Endodermal cell (in vitro differentiated cells): ENCODE measurements around the gene ITPKA. TPM values are rescaled to one million over a fixed set of nuclear protein-coding genes. Genes with fewer than 3 reads are reported as not detected.

ENCODE experiments used
- DNase-seq: peaks from one replicate; pipeline ENCODE4 v3.0.0-alpha.2; 2017
- H3K27ac ChIP-seq: 2 replicates; pipeline ENCODE4 v1.5.1; 2013; ENCODE audit warnings: mild to moderate bottlenecking, low read depth, low read length, moderate library complexity
- H3K27me3 ChIP-seq: 2 replicates; pipeline ENCODE4 v1.6.1; 2013; ENCODE audit warnings: mild to moderate bottlenecking, low read length, moderate library complexity; ENCODE audit not compliant: insufficient read depth, control insufficient read depth, poor library complexity, severe bottlenecking
- H3K36me3 ChIP-seq: 2 replicates; pipeline ENCODE4 v1.7.0; 2013; ENCODE audit warnings: mild to moderate bottlenecking, low read length, moderate library complexity; ENCODE audit not compliant: control insufficient read depth, insufficient read depth
- H3K4me1 ChIP-seq: one replicate; pipeline ENCODE4 v1.7.0; 2013; ENCODE audit warnings: low read length; ENCODE audit not compliant: control insufficient read depth, insufficient read depth
- H3K4me3 ChIP-seq: 2 replicates; pipeline ENCODE4 v1.5.1; 2013; ENCODE audit warnings: mild to moderate bottlenecking, low read length, moderate library complexity
- H3K9ac ChIP-seq: 2 replicates; pipeline ENCODE4 v1.6.1; 2013; ENCODE audit warnings: mild to moderate bottlenecking, low read length, moderate library complexity; ENCODE audit not compliant: poor library complexity, severe bottlenecking; ENCODE audit errors: extremely low read depth
- H3K9me3 ChIP-seq: 2 replicates; pipeline ENCODE4 v1.6.1; 2013; ENCODE audit warnings: mild to moderate bottlenecking, low read length, moderate library complexity; ENCODE audit not compliant: control insufficient read depth
- H3K27ac Mint-ChIP-seq: 2 replicates; pipeline ENCODE4 v1.8.0; 2020; ENCODE audit warnings: mixed read lengths
- H3K27me3 Mint-ChIP-seq: 2 replicates; pipeline ENCODE4 v1.8.0; 2021; ENCODE audit warnings: mild to moderate bottlenecking, mixed read lengths; ENCODE audit not compliant: insufficient read depth
- H3K36me3 Mint-ChIP-seq: 2 replicates; pipeline ENCODE4 v1.8.0; 2020; ENCODE audit warnings: low read depth, mixed read lengths
- H3K4me1 Mint-ChIP-seq: 2 replicates; pipeline ENCODE4 v1.8.0; 2020; ENCODE audit warnings: mixed read lengths
- H3K4me3 Mint-ChIP-seq: 2 replicates; pipeline ENCODE4 v1.8.0; 2020; ENCODE audit warnings: mild to moderate bottlenecking, moderate library complexity, mixed read lengths
- H3K9me3 Mint-ChIP-seq: 2 replicates; pipeline ENCODE4 v1.8.0; 2020; ENCODE audit warnings: mild to moderate bottlenecking, mixed read lengths
- WGBS, 2 experiments: methylation state at CpG; one replicate each; pipeline versions ENCODE4 v1.1.5 to v1.1.7; 2013; ENCODE audit warnings: missing lambda C conversion rate in 2 of 2, mixed read lengths in 1 of 2; ENCODE audit not compliant: insufficient coverage in 1 of 2, insufficient read length in 1 of 2; 5-methylcytosine and 5-hydroxymethylcytosine counted together
- total RNA-seq, 2 donors: library from RNA; stranded (reverse); fragmentation: NEBNext Ultra II Directional in 1 of 2; extraction: Animal tissue kit (Norgen Biotek cat#: 25700) in 1 of 2; gene quantifications; 2 replicates in 1 of 2; 3 replicates in 1 of 2; pipeline ENCODE4 v1.2.1, GENCODE V29; 2021
- TF ChIP-seq, protein P1 (sequence below): fragments of 200-600 bp; sonication (generic); conservative IDR thresholded peaks from 2 replicates; pipeline ENCODE4 v1.5.0; 2021; ENCODE audit warnings: antibody characterized with exemption, mild to moderate bottlenecking

The ITPKA gene
- total RNA-seq, 2 donors from 2014 or later, result 0.75 to 1.2 TPM

DNA sequence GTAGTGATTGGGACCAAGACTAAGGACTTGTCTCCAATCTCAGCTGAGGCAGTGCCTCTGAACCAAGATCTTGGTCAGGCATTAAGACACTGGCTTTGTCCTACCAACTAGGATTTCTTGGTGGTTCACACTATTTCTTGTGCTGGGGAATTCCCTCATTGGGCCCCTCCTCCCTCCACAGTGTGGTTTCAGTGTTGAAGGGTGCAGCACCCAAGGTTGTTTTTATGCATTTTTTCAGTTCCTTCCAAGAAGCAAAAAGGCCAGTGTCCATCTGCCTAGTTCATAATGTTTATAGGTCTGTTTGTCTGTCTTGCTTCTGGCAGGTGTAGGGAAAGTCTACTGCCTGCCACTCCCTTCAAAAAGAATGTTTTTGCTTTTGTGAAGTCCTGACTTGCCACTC, 10.6 kb upstream of the ITPKA start:
- Mint-ChIP-seq H3K4me3 (no peak overlapping the region), H3K27me3 (peaks cover 2% of the 10 kb centered on the region), H3K36me3 (peaks cover 51% of the 10 kb centered on the region), H3K27ac (no peak overlapping the region), H3K4me1 (peaks cover 4% of the 10 kb centered on the region), H3K9me3 (no peaks in the 10 kb centered on the region)
- DNase-seq, result no peak
- TF ChIP-seq, protein P1, sequence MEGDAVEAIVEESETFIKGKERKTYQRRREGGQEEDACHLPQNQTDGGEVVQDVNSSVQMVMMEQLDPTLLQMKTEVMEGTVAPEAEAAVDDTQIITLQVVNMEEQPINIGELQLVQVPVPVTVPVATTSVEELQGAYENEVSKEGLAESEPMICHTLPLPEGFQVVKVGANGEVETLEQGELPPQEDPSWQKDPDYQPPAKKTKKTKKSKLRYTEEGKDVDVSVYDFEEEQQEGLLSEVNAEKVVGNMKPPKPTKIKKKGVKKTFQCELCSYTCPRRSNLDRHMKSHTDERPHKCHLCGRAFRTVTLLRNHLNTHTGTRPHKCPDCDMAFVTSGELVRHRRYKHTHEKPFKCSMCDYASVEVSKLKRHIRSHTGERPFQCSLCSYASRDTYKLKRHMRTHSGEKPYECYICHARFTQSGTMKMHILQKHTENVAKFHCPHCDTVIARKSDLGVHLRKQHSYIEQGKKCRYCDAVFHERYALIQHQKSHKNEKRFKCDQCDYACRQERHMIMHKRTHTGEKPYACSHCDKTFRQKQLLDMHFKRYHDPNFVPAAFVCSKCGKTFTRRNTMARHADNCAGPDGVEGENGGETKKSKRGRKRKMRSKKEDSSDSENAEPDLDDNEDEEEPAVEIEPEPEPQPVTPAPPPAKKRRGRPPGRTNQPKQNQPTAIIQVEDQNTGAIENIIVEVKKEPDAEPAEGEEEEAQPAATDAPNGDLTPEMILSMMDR, result no peak
- no peak overlapping the region for H3K27ac ChIP-seq
- H3K27me3 ChIP-seq, result no peaks in the 10 kb centered on the region
- no peak overlapping the region for H3K9ac ChIP-seq
- no peaks in the 10 kb centered on the region for H3K9me3 ChIP-seq
- H3K4me3 ChIP-seq, result no peak overlapping the region
- H3K36me3 ChIP-seq, result peaks cover 52% of the 10 kb centered on the region
- no peaks in the 10 kb centered on the region for H3K4me1 ChIP-seq

DNA sequence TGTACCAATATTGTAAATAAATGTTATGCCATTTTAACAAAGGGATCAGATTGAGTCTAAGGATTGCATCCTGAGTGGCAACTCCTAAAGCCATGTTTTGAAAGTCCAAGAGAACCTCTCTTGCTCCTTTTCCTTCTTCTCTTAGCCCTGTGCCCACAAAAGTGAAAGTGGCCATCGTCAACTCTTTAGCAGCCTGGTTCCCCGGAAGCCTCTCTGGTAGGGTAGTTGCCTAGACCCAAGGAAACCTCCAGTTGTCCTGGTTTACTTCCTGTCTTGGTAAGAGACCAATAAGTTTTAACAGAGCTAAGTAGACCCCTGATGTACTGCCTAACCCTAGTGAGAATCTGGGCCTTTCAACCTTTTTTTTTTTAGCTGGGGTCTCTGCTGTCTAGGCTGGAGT, 10.2 kb upstream of the ITPKA start:
- WGBS, 2 experiments, result 97% methylated on average over 2 of the region's 2 CpGs; no CpG with 5 or more reads in 1 of the 2 experiments
- no peaks in the 10 kb centered on the region for H3K4me1 ChIP-seq
- no peak overlapping the region for H3K27ac ChIP-seq
- H3K36me3 ChIP-seq, result peaks cover 50% of the 10 kb centered on the region
- no peaks in the 10 kb centered on the region for H3K9me3 Mint-ChIP-seq
- H3K27ac Mint-ChIP-seq, result no peak overlapping the region
- no peaks in the 10 kb centered on the region for H3K27me3 ChIP-seq
- DNase-seq, result no peak
- no peaks in the 10 kb centered on the region for H3K9me3 ChIP-seq
- peaks cover 4% of the 10 kb centered on the region for H3K4me1 Mint-ChIP-seq
- peaks cover 2% of the 10 kb centered on the region for H3K27me3 Mint-ChIP-seq
- TF ChIP-seq, protein P1, result no peak
- H3K4me3 ChIP-seq, result no peak overlapping the region
- peaks cover 48% of the 10 kb centered on the region for H3K36me3 Mint-ChIP-seq
- no peak overlapping the region for H3K4me3 Mint-ChIP-seq
- no peak overlapping the region for H3K9ac ChIP-seq

DNA sequence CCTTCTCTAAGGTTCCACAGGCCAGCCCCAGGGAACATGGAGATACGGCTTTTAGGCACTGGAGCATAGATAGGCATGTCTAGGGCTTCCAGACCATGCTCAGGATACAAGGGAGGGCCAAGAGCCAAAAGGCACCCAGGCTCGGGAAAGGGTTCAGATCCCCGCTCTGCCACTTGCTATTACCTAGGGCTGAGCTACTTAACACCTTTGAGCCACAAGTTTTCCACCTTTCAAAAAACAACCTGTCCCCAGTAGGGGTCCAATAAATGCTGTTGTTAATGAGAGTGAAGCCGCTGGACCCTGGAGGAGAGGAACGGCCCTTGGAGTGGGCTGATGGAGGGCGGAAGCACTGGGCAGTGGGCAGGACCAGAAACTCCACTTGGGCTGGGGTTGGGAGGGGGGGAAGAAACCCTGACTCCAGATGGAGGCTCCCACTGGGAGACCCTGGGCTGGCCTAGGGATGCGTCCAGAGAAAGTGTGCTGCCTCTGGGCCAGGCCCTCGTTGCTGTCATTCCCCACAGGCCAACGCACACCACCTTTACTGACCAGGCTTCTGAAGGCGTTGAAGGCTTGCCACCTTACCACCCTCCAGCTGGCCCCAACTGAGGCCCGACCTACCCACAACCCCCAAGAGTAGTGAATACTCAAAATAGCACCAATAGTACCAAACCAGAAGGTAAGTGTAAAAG, 8.6 kb upstream of the ITPKA start:
- Histone ChIP-seq H3K9me3 (no peaks in the 10 kb centered on the region), H3K9ac (no peak overlapping the region), H3K27me3 (no peaks in the 10 kb centered on the region), H3K36me3 (peaks cover 37% of the 10 kb centered on the region), H3K27ac (no peak overlapping the region), H3K4me3 (no peak overlapping the region), H3K4me1 (no peaks in the 10 kb centered on the region)
- TF ChIP-seq, protein P1, result no peak
- Mint-ChIP-seq H3K36me3 (peaks cover 36% of the 10 kb centered on the region), H3K27me3 (peaks cover 5% of the 10 kb centered on the region), H3K9me3 (no peaks in the 10 kb centered on the region), H3K27ac (no peak overlapping the region), H3K4me3 (no peak overlapping the region), H3K4me1 (peaks cover 4% of the 10 kb centered on the region)
- DNase-seq, result peak; percentile 74
- WGBS, 2 experiments, result 89 to 90% methylated on average over 5 to 11 of the region's 11 CpGs
